Right lobe of liver (tissue), 6 donors: Measurements from ENCODE around the gene SYNE2. TPM values are rescaled to one million over a fixed set of nuclear protein-coding genes. Genes with fewer than 3 reads are reported as not detected.

ENCODE experiments used
- ATAC-seq, 4 donors: fragments of 200-7000 bp; cut with Tn5 transposase; one replicate each; pipeline ENCODE4 v1.9.1; 2020; ENCODE audit warnings: mild to moderate bottlenecking in 4 of 4, moderate library complexity in 4 of 4
- DNase-seq, 3 donors: peaks; one replicate each; pipeline ENCODE4 v3.0.0-alpha.2; 2020
- H3K27ac ChIP-seq, 3 donors: fragments of 200-600 bp; one replicate each; pipeline ENCODE4 v1.8.0; 2022
- H3K27me3 ChIP-seq, 2 donors: fragments of 200-600 bp; one replicate each; pipeline ENCODE4 v1.8.0; 2022
- H3K36me3 ChIP-seq, 4 donors: fragments of 200-600 bp; sonication (generic) in 1 of 4; one replicate each; pipeline versions ENCODE4 v1.5.1 to v1.8.0; 2017 to 2022; ENCODE audit warnings: control low read depth in 1 of 4
- H3K4me1 ChIP-seq, 4 donors: fragments of 200-600 bp; sonication (generic) in 1 of 4; one replicate each; pipeline versions ENCODE4 v1.5.1 to v1.8.0; 2017 to 2022; ENCODE audit warnings: control low read depth in 1 of 4
- H3K4me3 ChIP-seq, 3 donors: fragments of 200-600 bp; one replicate each; pipeline ENCODE4 v1.8.0; 2022
- H3K9me3 ChIP-seq, 4 donors: fragments of 200-600 bp; sonication (generic) in 1 of 4; one replicate each; pipeline versions ENCODE4 v1.5.1 to v1.8.0; 2017 to 2022; ENCODE audit warnings: control low read depth in 1 of 4
- CTCF ChIP-seq, 4 donors: fragments of 200-600 bp in 3 of 4; fragments of 450-650 bp in 1 of 4; IDR thresholded peaks; one replicate each; pipeline versions ENCODE4 v1.5.1 to v1.8.0; 2016 to 2022; ENCODE audit warnings: antibody characterized with exemption in 4 of 4, mild to moderate bottlenecking in 2 of 4
- POLR2A ChIP-seq: fragments of 450-650 bp; IDR thresholded peaks from one replicate; pipeline ENCODE4 v1.6.1; 2017; ENCODE audit warnings: antibody characterized with exemption, mild to moderate bottlenecking
- WGBS: methylation state at CpG from one replicate; pipeline ENCODE4 v1.1.6; 2018; ENCODE audit warnings: low coverage, low lambda C conversion rate; ENCODE audit not compliant: insufficient coverage; ENCODE audit errors: missing lambda C conversion rate; 5-methylcytosine and 5-hydroxymethylcytosine counted together
- intact Hi-C, 2 donors: fragments of 100-400 bp; cut with DNase I; formaldehyde crosslinking; loops; one replicate each; pipeline versions ENCODE4 v1.11.2 to v1.14.1; 2022
- total RNA-seq, 6 experiments: library from RNA; depleted of rRNA in 2 of 6; stranded (reverse); fragments of >200 nt in 2 of 6; fragmentation: NEBNext Ultra II Directional in 3 of 6; extraction: Animal tissue kit (Norgen Biotek cat#: 25700) in 3 of 6; gene quantifications; one replicate each; pipeline versions ENCODE4 v1.1.0 to v1.2.4, GENCODE V29; 2016 to 2023
- donor health status: DM: no; HTN: yes; CAD: no.
- donor health status: DM: no; HTN: no; CAD: no.
- donor health status: DM: no; HTN: no; CAD: no.
- donor health status: DM: no; HTN: yes; CAD: no.
- donor health status: DM: no; HTN: yes; CAD: no.

SYNE2 gene
- total RNA-seq, 6 experiments from 2014 or later = 34.6 to 118 (median 47.8) TPM

GRCh38 chr14:63899953-63900352 lies 47.1 kb downstream of the SYNE2 start:
- Histone ChIP-seq H3K36me3 (no peaks in the 10 kb centered on the region), H3K27me3 (no peaks in the 10 kb centered on the region), H3K27ac (no peak overlapping the region), H3K9me3 (no peaks in the 10 kb centered on the region), H3K4me1 (peaks cover 0 to 17% (median 6%) of the 10 kb centered on the region in 4 donors), H3K4me3 (no peak overlapping the region)
- intact Hi-C loops = no loop called here
- WGBS = 68% methylated on average over 2 of the region's 2 CpGs
- TF ChIP-seq POLR2A (no peak), CTCF (IDR thresholded peaks at IDR 0.05) (no peak)
- no peak for DNase-seq
- peak in 3 of 4 donors; percentile 15 to 36 (median 24) for ATAC-seq

GRCh38 chr14:63901434-63902085 lies 48.8 kb downstream of the SYNE2 start:
- no peaks in the 10 kb centered on the region for H3K36me3 ChIP-seq
- TF ChIP-seq POLR2A = no peak
- TF ChIP-seq CTCF (IDR thresholded peaks at IDR 0.05) = no peak
- no peaks in the 10 kb centered on the region for H3K27me3 ChIP-seq
- peaks cover 0 to 5% (median under 1%) of the 10 kb centered on the region in 4 donors for H3K4me1 ChIP-seq
- H3K9me3 ChIP-seq = no peaks in the 10 kb centered on the region
- no peak overlapping the region for H3K27ac ChIP-seq
- WGBS = 77% methylated on average over 5 of the region's 5 CpGs
- ATAC-seq (peak in 3 of 4 donors; percentile 53 to 67 (median 63)), DNase-seq (no peak)
- intact Hi-C loops = no loop called here
- H3K4me3 ChIP-seq = no peak overlapping the region

GRCh38 chr14:63902375-63902976 lies 49.7 kb downstream of the SYNE2 start:
- ATAC-seq = peak in 1 of 4 donors; percentile 26
- Histone ChIP-seq H3K27me3 (no peaks in the 10 kb centered on the region), H3K36me3 (no peaks in the 10 kb centered on the region), H3K9me3 (no peaks in the 10 kb centered on the region), H3K4me1 (peaks cover 0 to 1% (median under 1%) of the 10 kb centered on the region in 4 donors), H3K27ac (no peak overlapping the region), H3K4me3 (no peak overlapping the region)
- intact Hi-C loops = no loop called here
- 94% methylated on average over 5 of the region's 7 CpGs for WGBS
- DNase-seq = no peak
- TF ChIP-seq CTCF (IDR thresholded peaks at IDR 0.05) = no peak
- no peak for TF ChIP-seq POLR2A

GRCh38 chr14:63904724-63905123 lies 51.9 kb downstream of the SYNE2 start:
- Histone ChIP-seq H3K36me3 (no peaks in the 10 kb centered on the region), H3K4me1 (peaks cover 0 to 6% (median 3%) of the 10 kb centered on the region in 4 donors), H3K27ac (no peak overlapping the region), H3K27me3 (no peaks in the 10 kb centered on the region), H3K9me3 (no peaks in the 10 kb centered on the region), H3K4me3 (no peak overlapping the region)
- ATAC-seq (no peak), DNase-seq (no peak)
- intact Hi-C loops = no loop called here
- 95% methylated on average over 2 of the region's 2 CpGs for WGBS
- TF ChIP-seq POLR2A (no peak), CTCF (IDR thresholded peaks at IDR 0.05) (no peak)
